ES-I3 (cell line): Measurements from ENCODE around the gene GLI3.

ENCODE experiments used
- H3K36me3 ChIP-seq: 2 replicates; pipeline ENCODE4 v1.6.1; 2013; ENCODE audit warnings: mild to moderate bottlenecking, low read length, control low read depth, moderate library complexity; ENCODE audit not compliant: insufficient read depth
- H3K4me1 ChIP-seq: 2 replicates; pipeline ENCODE4 v1.6.1; 2013; ENCODE audit warnings: mild to moderate bottlenecking, control low read depth, low read length; ENCODE audit not compliant: insufficient read depth
- H3K9ac ChIP-seq: 2 replicates; pipeline ENCODE4 v1.6.1; 2013; ENCODE audit warnings: low read depth, mild to moderate bottlenecking, low read length, moderate library complexity
- H3K9me3 ChIP-seq: 2 replicates; pipeline ENCODE4 v1.6.1; 2013; ENCODE audit warnings: mild to moderate bottlenecking, low read length, moderate library complexity; ENCODE audit not compliant: control insufficient read depth, insufficient read depth

GLI3 gene

GRCh38 chr7:42227936-42228591 lies 8.9 kb downstream of the GLI3 start:
- peaks cover 65% of the 10 kb centered on the region for H3K4me1 ChIP-seq
- H3K9me3 ChIP-seq: no peaks in the 10 kb centered on the region
- peak overlapping the region; percentile 58 for H3K9ac ChIP-seq
- no peaks in the 10 kb centered on the region for H3K36me3 ChIP-seq

GRCh38 chr7:42227541-42227935 lies 9.5 kb downstream of the GLI3 start:
- no peaks in the 10 kb centered on the region for H3K9me3 ChIP-seq
- no peaks in the 10 kb centered on the region for H3K36me3 ChIP-seq
- H3K9ac ChIP-seq: peak overlapping the region; percentile 58
- peaks cover 65% of the 10 kb centered on the region for H3K4me1 ChIP-seq

- 0 out of 2 replicates have a peak overlapping the region, but pooled peaks have one; percentile 58 for H3K9ac ChIP-seq
Observed at GRCh38 chr7:42227021-42227420, 10.0 kb downstream of the GLI3 start.

GRCh38 chr7:42226354-42226941 lies 10.6 kb downstream of the GLI3 start:
- no peak overlapping the region for H3K9ac ChIP-seq
- no peaks in the 10 kb centered on the region for H3K36me3 ChIP-seq
- H3K9me3 ChIP-seq: no peaks in the 10 kb centered on the region
- H3K4me1 ChIP-seq: peaks cover 67% of the 10 kb centered on the region

More at GRCh38 chr7:42227021-42227420, 10.0 kb downstream of the GLI3 start:
- H3K4me1 ChIP-seq: peaks cover 64% of the 10 kb centered on the region
- no peaks in the 10 kb centered on the region for H3K9me3 ChIP-seq
- no peaks in the 10 kb centered on the region for H3K36me3 ChIP-seq

GRCh38 chr7:42224391-42225003 lies 12.5 kb downstream of the GLI3 start:
- Histone ChIP-seq H3K4me1 (peaks cover 68% of the 10 kb centered on the region), H3K9me3 (no peaks in the 10 kb centered on the region), H3K9ac (no peak overlapping the region), H3K36me3 (no peaks in the 10 kb centered on the region)

GRCh38 chr7:42222891-42223290 lies 14.1 kb downstream of the GLI3 start:
- Histone ChIP-seq H3K36me3 (no peaks in the 10 kb centered on the region), H3K9ac (no peak overlapping the region), H3K4me1 (peaks cover 65% of the 10 kb centered on the region), H3K9me3 (no peaks in the 10 kb centered on the region)

GRCh38 chr7:42222125-42222524 lies 14.9 kb downstream of the GLI3 start:
- H3K9ac ChIP-seq: peak overlapping the region; percentile 10; the same call in 1 of the 2 replicates
- H3K4me1 ChIP-seq: peaks cover 64% of the 10 kb centered on the region
- H3K36me3 ChIP-seq: no peaks in the 10 kb centered on the region
- H3K9me3 ChIP-seq: no peaks in the 10 kb centered on the region

GRCh38 chr7:42221304-42221703 lies 15.7 kb downstream of the GLI3 start:
- H3K9me3 ChIP-seq: no peaks in the 10 kb centered on the region
- no peaks in the 10 kb centered on the region for H3K36me3 ChIP-seq
- peaks cover 56% of the 10 kb centered on the region for H3K4me1 ChIP-seq
- H3K9ac ChIP-seq: no peak overlapping the region

- peaks cover 48% of the 10 kb centered on the region for H3K4me1 ChIP-seq
- H3K9ac ChIP-seq: no peak overlapping the region
- H3K9me3 ChIP-seq: no peaks in the 10 kb centered on the region
- H3K36me3 ChIP-seq: no peaks in the 10 kb centered on the region
Observed at GRCh38 chr7:42219447-42219846, 17.6 kb downstream of the GLI3 start.

GRCh38 chr7:42218248-42218647 lies 18.8 kb downstream of the GLI3 start:
- Histone ChIP-seq H3K36me3 (no peaks in the 10 kb centered on the region), H3K4me1 (peaks cover 42% of the 10 kb centered on the region), H3K9me3 (no peaks in the 10 kb centered on the region), H3K9ac (no peak overlapping the region)

- Histone ChIP-seq H3K4me1 (peaks cover 43% of the 10 kb centered on the region), H3K9ac (no peak overlapping the region), H3K9me3 (no peaks in the 10 kb centered on the region), H3K36me3 (no peaks in the 10 kb centered on the region)
Observed at GRCh38 chr7:42217548-42217947, 19.5 kb downstream of the GLI3 start.

- H3K4me1 ChIP-seq: peaks cover 43% of the 10 kb centered on the region
- no peaks in the 10 kb centered on the region for H3K36me3 ChIP-seq
- H3K9me3 ChIP-seq: no peaks in the 10 kb centered on the region
- H3K9ac ChIP-seq: no peak overlapping the region
Observed at GRCh38 chr7:42217053-42217452, 20.0 kb downstream of the GLI3 start.

- no peaks in the 10 kb centered on the region for H3K36me3 ChIP-seq
- no peak overlapping the region for H3K9ac ChIP-seq
- H3K4me1 ChIP-seq: peaks cover 31% of the 10 kb centered on the region
Observed at GRCh38 chr7:42214060-42214679, 22.8 kb downstream of the GLI3 start.

GRCh38 chr7:42213093-42213492 lies 23.9 kb downstream of the GLI3 start:
- peaks cover 28% of the 10 kb centered on the region for H3K4me1 ChIP-seq
- H3K9me3 ChIP-seq: no peaks in the 10 kb centered on the region
- H3K36me3 ChIP-seq: no peaks in the 10 kb centered on the region
- no peak overlapping the region for H3K9ac ChIP-seq

More at GRCh38 chr7:42214060-42214679, 22.8 kb downstream of the GLI3 start:
- H3K9me3 ChIP-seq: no peaks in the 10 kb centered on the region
